MM.1S (cell line): ENCODE measurements around the gene CHN1.

ENCODE experiments used
- EZH2 ChIP-seq: fragments of 300-600 bp; sonication (generic); optimal IDR thresholded peaks from 2 replicates; pipeline ENCODE3; 2017; ENCODE audit warnings: low read depth, mild to moderate bottlenecking, antibody characterized with exemption, low read length, mixed read lengths
- TF ChIP-seq, protein P1 (sequence below): fragments of 300-600 bp; sonication (generic); IDR thresholded peaks from 2 replicates; pipeline ENCODE4 v1.5.1; 2016; ENCODE audit warnings: antibody characterized with exemption, low read length, mixed read lengths

- TF ChIP-seq, protein P1, sequence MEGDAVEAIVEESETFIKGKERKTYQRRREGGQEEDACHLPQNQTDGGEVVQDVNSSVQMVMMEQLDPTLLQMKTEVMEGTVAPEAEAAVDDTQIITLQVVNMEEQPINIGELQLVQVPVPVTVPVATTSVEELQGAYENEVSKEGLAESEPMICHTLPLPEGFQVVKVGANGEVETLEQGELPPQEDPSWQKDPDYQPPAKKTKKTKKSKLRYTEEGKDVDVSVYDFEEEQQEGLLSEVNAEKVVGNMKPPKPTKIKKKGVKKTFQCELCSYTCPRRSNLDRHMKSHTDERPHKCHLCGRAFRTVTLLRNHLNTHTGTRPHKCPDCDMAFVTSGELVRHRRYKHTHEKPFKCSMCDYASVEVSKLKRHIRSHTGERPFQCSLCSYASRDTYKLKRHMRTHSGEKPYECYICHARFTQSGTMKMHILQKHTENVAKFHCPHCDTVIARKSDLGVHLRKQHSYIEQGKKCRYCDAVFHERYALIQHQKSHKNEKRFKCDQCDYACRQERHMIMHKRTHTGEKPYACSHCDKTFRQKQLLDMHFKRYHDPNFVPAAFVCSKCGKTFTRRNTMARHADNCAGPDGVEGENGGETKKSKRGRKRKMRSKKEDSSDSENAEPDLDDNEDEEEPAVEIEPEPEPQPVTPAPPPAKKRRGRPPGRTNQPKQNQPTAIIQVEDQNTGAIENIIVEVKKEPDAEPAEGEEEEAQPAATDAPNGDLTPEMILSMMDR: no peak
- TF ChIP-seq EZH2: no peak
These were observed 160.9 kb downstream of the CHN1 start for GRCh38 chr2:174844295-174844708.
